ENCODE results near the gene PTPRJ.

- TF ChIP-seq CTCF (IDR thresholded peaks at IDR 0.05; ENCODE audit: poor library complexity) (no peak), EZH2 (IDR thresholded peaks at IDR 0.05; ENCODE audit: borderline replicate concordance) (no peak), EZH2phosphoT487 (IDR thresholded peaks at IDR 0.05; ENCODE audit: low read depth, severe bottlenecking, unreplicated experiment) (no peak)
These were observed 125.0 kb downstream of the PTPRJ start for GRCh38 chr11:48105096-48105990.

Measured in hepatocyte (in vitro differentiated cells).